ENCODE results near the gene LAPTM4A.

DNA sequence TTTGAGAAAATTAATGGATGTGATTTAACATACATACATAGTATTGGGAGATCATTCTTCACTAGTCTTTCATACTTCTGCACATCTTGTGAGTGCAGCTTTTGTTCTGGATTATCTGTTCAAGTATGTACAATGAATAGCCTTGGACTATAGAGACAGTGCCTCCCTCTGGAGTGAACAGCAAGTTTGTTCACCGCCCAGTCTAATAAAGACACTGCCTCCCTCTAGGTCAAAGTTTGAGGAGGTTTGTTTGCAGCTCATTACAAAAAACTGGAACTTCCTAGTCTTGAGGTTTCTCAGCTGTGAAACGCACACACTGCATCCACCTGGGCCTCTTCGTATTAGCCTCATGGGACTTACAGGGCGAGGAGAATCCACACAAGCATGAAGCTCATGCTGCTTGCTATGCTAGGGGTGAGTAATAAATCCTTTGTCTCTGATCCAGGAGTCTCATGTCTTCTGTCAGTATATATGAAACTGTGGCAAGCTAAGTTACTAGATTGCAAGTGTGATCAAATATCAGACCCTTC lies 26.0 kb upstream of the LAPTM4A start:
- TF ChIP-seq POLR2A (IDR thresholded peaks at IDR 0.05) (no peak), POLR2AphosphoS5 (IDR thresholded peaks at IDR 0.05) (no peak), EP300 (IDR thresholded peaks at IDR 0.05) (no peak)
- TF ChIP-seq, protein P1, sequence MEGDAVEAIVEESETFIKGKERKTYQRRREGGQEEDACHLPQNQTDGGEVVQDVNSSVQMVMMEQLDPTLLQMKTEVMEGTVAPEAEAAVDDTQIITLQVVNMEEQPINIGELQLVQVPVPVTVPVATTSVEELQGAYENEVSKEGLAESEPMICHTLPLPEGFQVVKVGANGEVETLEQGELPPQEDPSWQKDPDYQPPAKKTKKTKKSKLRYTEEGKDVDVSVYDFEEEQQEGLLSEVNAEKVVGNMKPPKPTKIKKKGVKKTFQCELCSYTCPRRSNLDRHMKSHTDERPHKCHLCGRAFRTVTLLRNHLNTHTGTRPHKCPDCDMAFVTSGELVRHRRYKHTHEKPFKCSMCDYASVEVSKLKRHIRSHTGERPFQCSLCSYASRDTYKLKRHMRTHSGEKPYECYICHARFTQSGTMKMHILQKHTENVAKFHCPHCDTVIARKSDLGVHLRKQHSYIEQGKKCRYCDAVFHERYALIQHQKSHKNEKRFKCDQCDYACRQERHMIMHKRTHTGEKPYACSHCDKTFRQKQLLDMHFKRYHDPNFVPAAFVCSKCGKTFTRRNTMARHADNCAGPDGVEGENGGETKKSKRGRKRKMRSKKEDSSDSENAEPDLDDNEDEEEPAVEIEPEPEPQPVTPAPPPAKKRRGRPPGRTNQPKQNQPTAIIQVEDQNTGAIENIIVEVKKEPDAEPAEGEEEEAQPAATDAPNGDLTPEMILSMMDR (IDR thresholded peaks at IDR 0.05) = no peak

Data from gastroesophageal sphincter (tissue), 3 donors.